WTC11 (cell line): ENCODE results near the gene REST. TPM values are rescaled to one million over a fixed set of nuclear protein-coding genes. Genes with fewer than 3 reads are reported as not detected.

Experiments used
- ATAC-seq: fragments of 200-7000 bp; cut with Tn5 transposase; 2 replicates; pipeline ENCODE4 v1.10.0; 2021; ENCODE audit warnings: mild to moderate bottlenecking, moderate library complexity
- CTCF ChIA-PET: fragments of 300-600 bp; sonication (Branson Sonifier 250); formaldehyde crosslinking; loops from one replicate; lab custom pipeline; 2021; ENCODE audit warnings: antibody characterized with exemption; lab: Charles Lee
- POLR2A ChIA-PET: fragments of 350-600 bp; sonication (Branson Sonifier 250); formaldehyde crosslinking; loops from one replicate; lab custom pipeline; 2021; ENCODE audit warnings: antibody characterized with exemption; lab: Charles Lee
- DNase-seq: peaks from one replicate; pipeline ENCODE4 v3.0.0; 2021; ENCODE audit warnings: low spot score
- H3K27ac Mint-ChIP-seq: 2 replicates; pipeline ENCODE4 v1.8.0; 2021; ENCODE audit warnings: mixed read lengths
- H3K27me3 Mint-ChIP-seq: 2 replicates; pipeline ENCODE4 v1.8.0; 2021; ENCODE audit warnings: low read depth, mild to moderate bottlenecking, moderate library complexity, mixed read lengths
- H3K36me3 Mint-ChIP-seq: 2 replicates; pipeline ENCODE4 v1.8.0; 2021; ENCODE audit warnings: mixed read lengths
- H3K4me1 Mint-ChIP-seq: 2 replicates; pipeline ENCODE4 v1.8.0; 2022; ENCODE audit warnings: mixed read lengths
- H3K4me3 Mint-ChIP-seq: 2 replicates; pipeline ENCODE4 v1.8.0; 2021; ENCODE audit warnings: mild to moderate bottlenecking, moderate library complexity, mixed read lengths
- H3K9me3 Mint-ChIP-seq: 2 replicates; pipeline ENCODE4 v1.8.0; 2021; ENCODE audit warnings: mixed read lengths
- AFF4 ChIP-seq: sonication (generic); formaldehyde crosslinking; IDR thresholded peaks from 2 replicates; pipeline ENCODE4 v1.8.1; 2023; ENCODE audit warnings: mild to moderate bottlenecking, missing genetic modification reagents, borderline replicate concordance
- ATF1 ChIP-seq: sonication (generic); formaldehyde crosslinking; IDR thresholded peaks from 2 replicates; pipeline ENCODE4 v1.8.1; 2023; ENCODE audit warnings: mild to moderate bottlenecking, moderate library complexity, missing genetic modification reagents
- ATF6 ChIP-seq: sonication (generic); formaldehyde crosslinking; IDR thresholded peaks from 2 replicates; pipeline ENCODE4 v1.8.1; 2023; ENCODE audit warnings: mild to moderate bottlenecking, missing genetic modification reagents
- CDX4 ChIP-seq: fragments of 250-450 bp; sonication (Bioruptor Pico); IDR thresholded peaks from 2 replicates; pipeline ENCODE4 v1.9.0; 2021; ENCODE audit warnings: moderate library complexity, mild to moderate bottlenecking, inconsistent platforms, borderline replicate concordance
- CTCF ChIP-seq: fragments of 200-600 bp; IDR thresholded peaks from 2 replicates; pipeline ENCODE4 v1.8.0; 2022; ENCODE audit warnings: antibody characterized with exemption
- FOXJ3 ChIP-seq: sonication (generic); formaldehyde crosslinking; IDR thresholded peaks from 2 replicates; pipeline ENCODE4 v1.9.0; 2021; ENCODE audit warnings: missing genetic modification reagents, mild to moderate bottlenecking, borderline replicate concordance
- MYBL2 ChIP-seq: sonication (generic); formaldehyde crosslinking; IDR thresholded peaks from 2 replicates; pipeline ENCODE4 v1.8.1; 2023; ENCODE audit warnings: mild to moderate bottlenecking, moderate library complexity, missing genetic modification reagents
- NFATC4 ChIP-seq: fragments of 250-450 bp; sonication (Bioruptor Pico); IDR thresholded peaks from 2 replicates; pipeline ENCODE4 v1.9.0; 2021; ENCODE audit warnings: mild to moderate bottlenecking
- NR1H2 ChIP-seq: sonication (generic); formaldehyde crosslinking; IDR thresholded peaks from 2 replicates; pipeline ENCODE4 v1.9.0; 2021; ENCODE audit warnings: mild to moderate bottlenecking, moderate library complexity, missing genetic modification reagents
- RELA ChIP-seq: sonication (generic); formaldehyde crosslinking; IDR thresholded peaks from 2 replicates; pipeline ENCODE4 v1.8.1; 2022; ENCODE audit warnings: missing genetic modification reagents, mild to moderate bottlenecking, borderline replicate concordance
- SMAD3 ChIP-seq: sonication (generic); formaldehyde crosslinking; IDR thresholded peaks from 2 replicates; pipeline ENCODE4 v1.8.0; 2022; ENCODE audit warnings: missing genetic modification reagents, mild to moderate bottlenecking, borderline replicate concordance
- SMAD4 ChIP-seq: sonication (generic); formaldehyde crosslinking; IDR thresholded peaks from 2 replicates; pipeline ENCODE4 v1.8.0; 2022; ENCODE audit warnings: mild to moderate bottlenecking, missing genetic modification reagents
- ZNF219 ChIP-seq: sonication (generic); formaldehyde crosslinking; IDR thresholded peaks from 2 replicates; pipeline ENCODE4 v1.8.0; 2023; ENCODE audit warnings: missing genetic modification reagents, mild to moderate bottlenecking, borderline replicate concordance
- ZNF281 ChIP-seq: sonication (generic); formaldehyde crosslinking; IDR thresholded peaks from 2 replicates; pipeline ENCODE4 v1.8.0; 2023; ENCODE audit warnings: mild to moderate bottlenecking, missing genetic modification reagents
- ZNF317 ChIP-seq: sonication (generic); formaldehyde crosslinking; IDR thresholded peaks from 2 replicates; pipeline ENCODE4 v1.8.1; 2023; ENCODE audit warnings: low read depth, mild to moderate bottlenecking, moderate library complexity, missing genetic modification reagents, borderline replicate concordance
- ZNF416 ChIP-seq: fragments of 250-450 bp; sonication (Bioruptor Pico); IDR thresholded peaks from 2 replicates; pipeline ENCODE4 v1.9.0; 2021; ENCODE audit warnings: mild to moderate bottlenecking, inconsistent platforms
- ZNF423 ChIP-seq: fragments of 250-450 bp; sonication (Bioruptor Pico); IDR thresholded peaks from 2 replicates; pipeline ENCODE4 v2.1.2; 2022; ENCODE audit warnings: mild to moderate bottlenecking, moderate library complexity
- total RNA-seq: library from RNA; stranded (reverse); gene quantifications from 3 replicates; pipeline ENCODE4 v1.2.3, GENCODE V29; 2021
- TF ChIP-seq, protein P1 (sequence below): sonication (generic); formaldehyde crosslinking; IDR thresholded peaks from 2 replicates; pipeline ENCODE4 v1.8.0; 2022; ENCODE audit warnings: missing genetic modification reagents
- TF ChIP-seq, protein P2 (sequence below): sonication (generic); formaldehyde crosslinking; IDR thresholded peaks from 2 replicates; pipeline ENCODE4 v1.8.0; 2022; ENCODE audit warnings: mild to moderate bottlenecking, missing genetic modification reagents
- TF ChIP-seq, protein P3 (sequence below): fragments of 250-450 bp; sonication (Bioruptor Pico); IDR thresholded peaks from 2 replicates; pipeline ENCODE4 v1.9.0; 2021; ENCODE audit warnings: mild to moderate bottlenecking

REST gene
- total RNA-seq, 1 experiment from 2014 or later: 75.1 TPM

GRCh38 chr4:56940403-56940802 is 32.7 kb downstream of the REST start (continued):
- no peak for TF ChIP-seq ATF6 (CRISPR knock-in tag)
- TF ChIP-seq, protein P1, sequence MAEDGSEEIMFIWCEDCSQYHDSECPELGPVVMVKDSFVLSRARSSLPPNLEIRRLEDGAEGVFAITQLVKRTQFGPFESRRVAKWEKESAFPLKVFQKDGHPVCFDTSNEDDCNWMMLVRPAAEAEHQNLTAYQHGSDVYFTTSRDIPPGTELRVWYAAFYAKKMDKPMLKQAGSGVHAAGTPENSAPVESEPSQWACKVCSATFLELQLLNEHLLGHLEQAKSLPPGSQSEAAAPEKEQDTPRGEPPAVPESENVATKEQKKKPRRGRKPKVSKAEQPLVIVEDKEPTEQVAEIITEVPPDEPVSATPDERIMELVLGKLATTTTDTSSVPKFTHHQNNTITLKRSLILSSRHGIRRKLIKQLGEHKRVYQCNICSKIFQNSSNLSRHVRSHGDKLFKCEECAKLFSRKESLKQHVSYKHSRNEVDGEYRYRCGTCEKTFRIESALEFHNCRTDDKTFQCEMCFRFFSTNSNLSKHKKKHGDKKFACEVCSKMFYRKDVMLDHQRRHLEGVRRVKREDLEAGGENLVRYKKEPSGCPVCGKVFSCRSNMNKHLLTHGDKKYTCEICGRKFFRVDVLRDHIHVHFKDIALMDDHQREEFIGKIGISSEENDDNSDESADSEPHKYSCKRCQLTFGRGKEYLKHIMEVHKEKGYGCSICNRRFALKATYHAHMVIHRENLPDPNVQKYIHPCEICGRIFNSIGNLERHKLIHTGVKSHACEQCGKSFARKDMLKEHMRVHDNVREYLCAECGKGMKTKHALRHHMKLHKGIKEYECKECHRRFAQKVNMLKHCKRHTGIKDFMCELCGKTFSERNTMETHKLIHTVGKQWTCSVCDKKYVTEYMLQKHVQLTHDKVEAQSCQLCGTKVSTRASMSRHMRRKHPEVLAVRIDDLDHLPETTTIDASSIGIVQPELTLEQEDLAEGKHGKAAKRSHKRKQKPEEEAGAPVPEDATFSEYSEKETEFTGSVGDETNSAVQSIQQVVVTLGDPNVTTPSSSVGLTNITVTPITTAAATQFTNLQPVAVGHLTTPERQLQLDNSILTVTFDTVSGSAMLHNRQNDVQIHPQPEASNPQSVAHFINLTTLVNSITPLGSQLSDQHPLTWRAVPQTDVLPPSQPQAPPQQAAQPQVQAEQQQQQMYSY (CRISPR knock-in tag): no peak
- TF ChIP-seq, protein P2, sequence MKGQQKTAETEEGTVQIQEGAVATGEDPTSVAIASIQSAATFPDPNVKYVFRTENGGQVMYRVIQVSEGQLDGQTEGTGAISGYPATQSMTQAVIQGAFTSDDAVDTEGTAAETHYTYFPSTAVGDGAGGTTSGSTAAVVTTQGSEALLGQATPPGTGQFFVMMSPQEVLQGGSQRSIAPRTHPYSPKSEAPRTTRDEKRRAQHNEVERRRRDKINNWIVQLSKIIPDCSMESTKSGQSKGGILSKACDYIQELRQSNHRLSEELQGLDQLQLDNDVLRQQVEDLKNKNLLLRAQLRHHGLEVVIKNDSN: no peak
- no peak for TF ChIP-seq RELA
- TF ChIP-seq MYBL2 (CRISPR knock-in tag): no peak
- no peak for TF ChIP-seq ZNF219 (CRISPR knock-in tag)
- TF ChIP-seq ZNF281 (CRISPR knock-in tag): no peak
- TF ChIP-seq, all 79 proteins: peak for 0

- Mint-ChIP-seq H3K27ac (no peak overlapping the region), H3K4me1 (no peaks in the 10 kb centered on the region), H3K27me3 (no peaks in the 10 kb centered on the region), H3K9me3 (no peaks in the 10 kb centered on the region), H3K36me3 (peaks cover 8% of the 10 kb centered on the region), H3K4me3 (no peak overlapping the region)
- TF ChIP-seq ATF1 (CRISPR knock-in tag): no peak
- TF ChIP-seq SMAD3: no peak
- no peak for TF ChIP-seq ZNF423
- TF ChIP-seq AFF4 (CRISPR knock-in tag): no peak
- TF ChIP-seq ZNF416 (CRISPR knock-in tag): no peak
- TF ChIP-seq ZNF317 (CRISPR knock-in tag): no peak
- no peak for TF ChIP-seq NR1H2 (CRISPR knock-in tag)
- TF ChIP-seq CDX4 (CRISPR knock-in tag): no peak
- TF ChIP-seq, protein P3, sequence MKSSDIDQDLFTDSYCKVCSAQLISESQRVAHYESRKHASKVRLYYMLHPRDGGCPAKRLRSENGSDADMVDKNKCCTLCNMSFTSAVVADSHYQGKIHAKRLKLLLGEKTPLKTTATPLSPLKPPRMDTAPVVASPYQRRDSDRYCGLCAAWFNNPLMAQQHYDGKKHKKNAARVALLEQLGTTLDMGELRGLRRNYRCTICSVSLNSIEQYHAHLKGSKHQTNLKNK: no peak
- TF ChIP-seq SMAD4: no peak
- TF ChIP-seq FOXJ3: no peak
- TF ChIP-seq NFATC4: no peak
- TF ChIP-seq, protein P2: no peak
- TF ChIP-seq CTCF: no peak
- no peak for DNase-seq
- no peak for ATAC-seq
- ChIA-PET CTCF (no interaction called here), POLR2A (no interaction called here)
Measured at GRCh38 chr4:56940971-56941370, 33.3 kb downstream of the REST start.
